Measurements from ENCODE around the gene TNKS1BP1.
"Not testable (repeated sequence)": the region's sequence is repeated elsewhere in the genome, so short reads cannot be mapped to it uniquely, and the experiment has no call there.

The TNKS1BP1 gene

GRCh38 chr11:57324886-57325734, at the start of gene TNKS1BP1:
TSS of gene TNKS1BP1 (minus strand) at chr11:57324952. CDS start at chr11:57321885, 3,067 bp downstream.
- ATAC-seq, result peak; percentile 90 to 91

DNA sequence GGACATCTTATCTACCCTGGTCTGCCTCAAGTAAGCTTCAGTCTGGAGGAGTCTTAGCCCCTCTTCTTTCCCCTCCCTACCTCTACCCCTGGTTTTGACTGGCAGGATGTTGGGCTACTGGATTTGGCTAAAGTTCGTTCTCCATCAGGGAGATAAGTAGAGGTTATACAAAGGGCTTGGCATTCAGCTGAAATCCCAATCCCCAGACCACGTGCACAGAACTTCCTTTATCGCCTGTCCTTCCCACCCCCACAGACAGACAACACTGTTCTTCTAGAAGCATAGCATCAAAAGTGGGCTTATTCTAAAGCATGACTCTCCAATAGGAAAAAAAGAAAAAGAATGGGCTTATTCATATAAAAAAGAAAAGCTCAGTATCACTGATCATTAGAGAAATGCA, 48.4 kb upstream of the TNKS1BP1 start:
- no peak for ATAC-seq

DNA sequence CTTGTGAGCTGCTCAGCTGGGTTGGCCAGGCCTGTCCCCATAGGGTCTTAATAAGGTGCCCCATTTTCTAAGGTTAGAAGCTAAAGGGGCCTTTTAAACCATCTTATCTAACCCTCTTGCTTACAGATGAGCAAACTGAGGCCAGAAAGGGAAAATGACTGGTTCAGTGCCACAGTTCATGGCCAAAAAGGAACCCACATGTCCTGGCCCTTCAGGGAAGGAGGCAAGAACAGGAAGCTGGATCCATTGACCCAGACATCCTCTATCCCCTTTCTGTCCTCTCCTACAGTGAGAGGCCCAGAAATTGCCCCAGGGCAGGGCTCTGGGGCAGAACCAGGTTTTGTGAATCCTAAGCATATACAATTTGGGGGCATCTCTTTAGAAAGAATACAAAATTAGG, 46.2 kb upstream of the TNKS1BP1 start:
- no peak for ATAC-seq

GRCh38 chr11:57370251-57370650, 45.5 kb upstream of the TNKS1BP1 start:
- ATAC-seq, result no peak

DNA sequence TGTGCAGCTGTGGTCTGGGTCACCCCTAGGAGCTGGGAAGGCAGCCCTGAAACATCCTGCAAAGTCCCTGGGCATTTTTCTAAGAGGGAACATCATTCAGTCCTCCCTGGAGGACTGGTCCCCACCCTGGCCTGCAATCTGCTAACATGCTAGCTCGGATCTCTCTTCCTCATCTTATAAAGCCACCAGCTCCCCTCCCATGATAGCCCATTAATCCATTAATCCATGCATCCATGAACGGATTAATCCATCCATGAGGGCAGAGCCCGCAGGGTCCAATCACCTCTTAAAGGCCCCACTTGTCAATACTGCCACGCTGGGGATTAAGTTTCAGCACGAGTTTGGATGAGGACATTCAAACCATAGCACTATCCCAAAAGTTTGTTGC, 44.1 kb upstream of the TNKS1BP1 start:
- no peak for ATAC-seq

- no peak for ATAC-seq
These were observed 43.5 kb upstream of the TNKS1BP1 start for GRCh38 chr11:57368106-57368844.

DNA sequence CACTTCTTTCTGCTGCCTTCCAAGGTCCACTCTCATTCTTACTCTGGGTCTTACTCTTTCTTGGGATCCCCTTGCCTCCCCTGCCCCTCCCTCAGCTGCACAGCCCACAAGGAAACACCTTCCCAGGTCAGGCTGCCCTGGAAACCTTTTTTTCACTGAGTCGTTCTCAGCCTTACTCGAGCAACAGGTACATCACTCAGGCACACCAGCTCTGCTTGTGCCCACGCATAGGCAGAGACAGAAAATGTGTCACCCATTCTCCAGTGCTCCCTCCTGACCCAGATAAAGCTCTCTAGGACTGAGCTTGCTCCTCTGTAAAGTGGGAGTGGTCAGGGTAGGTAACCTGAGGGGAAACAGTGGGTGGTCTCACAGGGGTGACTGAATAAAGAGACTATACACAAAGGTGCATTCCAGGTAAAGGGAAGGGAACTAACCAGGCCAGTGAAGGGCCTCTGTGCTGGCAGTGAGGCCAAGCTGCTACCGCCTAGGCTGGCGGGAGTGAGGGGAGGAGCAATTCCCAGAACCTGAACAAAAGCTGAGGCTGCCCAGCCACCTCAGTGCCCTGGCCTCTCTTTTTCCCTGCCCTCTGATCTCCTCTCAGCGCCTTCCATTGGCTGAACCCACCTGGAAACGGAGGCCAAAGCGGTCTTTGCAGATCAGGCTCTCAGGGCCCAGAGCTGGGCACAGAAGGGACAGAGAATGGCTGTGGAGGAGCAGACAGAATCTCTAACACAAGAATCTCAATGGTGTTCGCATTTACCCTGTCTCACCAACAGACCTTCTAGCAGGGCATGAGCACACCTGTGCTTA, 40.3 kb upstream of the TNKS1BP1 start:
- no peak for ATAC-seq

DNA sequence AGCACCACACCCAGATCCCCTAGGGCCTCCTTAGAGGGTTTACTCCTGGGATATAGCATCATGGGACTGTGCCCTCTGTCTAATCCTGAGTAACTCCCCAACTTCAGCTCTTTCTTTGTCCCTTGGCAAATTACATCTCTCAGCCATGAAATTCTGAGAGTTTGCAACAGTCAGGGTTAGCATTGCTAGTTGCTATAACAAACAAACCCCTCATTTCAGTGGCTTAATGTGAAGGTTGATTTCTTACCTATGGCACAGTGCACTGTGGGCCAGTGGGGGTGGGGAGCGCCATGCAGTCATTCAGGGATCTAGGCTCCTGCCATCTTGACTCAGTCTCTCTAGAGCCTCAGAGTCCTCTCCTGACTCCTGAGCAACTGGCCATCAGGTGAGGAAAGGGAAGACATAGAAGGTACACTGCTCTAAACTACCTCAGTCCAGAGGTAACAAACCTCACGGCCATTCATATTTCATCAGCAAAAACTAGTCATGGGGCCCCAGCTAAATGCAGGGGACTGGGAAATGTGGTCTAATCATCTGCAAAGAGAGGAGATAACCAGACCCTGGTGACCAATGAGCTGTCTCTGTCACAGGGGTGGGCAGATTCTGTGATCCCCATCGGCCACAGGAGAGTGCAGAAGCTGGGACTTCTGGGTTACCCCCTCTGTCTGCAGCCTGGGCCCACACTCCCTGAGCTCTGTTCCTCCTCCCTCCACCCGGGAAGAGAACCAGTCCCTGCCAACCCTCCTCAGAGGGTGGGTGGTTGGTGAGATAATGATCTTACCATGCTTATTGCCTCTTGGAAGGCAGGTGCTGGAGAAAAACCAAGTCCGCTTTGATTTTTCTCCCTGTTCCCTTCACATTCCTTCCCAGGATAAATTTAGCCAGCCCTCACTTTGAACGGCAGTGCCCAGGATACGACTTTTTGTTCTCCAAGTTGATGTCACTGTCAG, 38.7 kb upstream of the TNKS1BP1 start:
- no peak for ATAC-seq

GRCh38 chr11:57361926-57362325, 37.2 kb upstream of the TNKS1BP1 start:
- no peak for ATAC-seq

GRCh38 chr11:57361420-57361819, 36.7 kb upstream of the TNKS1BP1 start:
- not testable (repeated sequence) for ATAC-seq

- no peak for ATAC-seq
These were observed 36.2 kb upstream of the TNKS1BP1 start for GRCh38 chr11:57360991-57361390.

- ATAC-seq, result no peak
These were observed 35.3 kb upstream of the TNKS1BP1 start for GRCh38 chr11:57359896-57360690.

GRCh38 chr11:57359396-57359795, 34.6 kb upstream of the TNKS1BP1 start:
- ATAC-seq, result no peak

DNA sequence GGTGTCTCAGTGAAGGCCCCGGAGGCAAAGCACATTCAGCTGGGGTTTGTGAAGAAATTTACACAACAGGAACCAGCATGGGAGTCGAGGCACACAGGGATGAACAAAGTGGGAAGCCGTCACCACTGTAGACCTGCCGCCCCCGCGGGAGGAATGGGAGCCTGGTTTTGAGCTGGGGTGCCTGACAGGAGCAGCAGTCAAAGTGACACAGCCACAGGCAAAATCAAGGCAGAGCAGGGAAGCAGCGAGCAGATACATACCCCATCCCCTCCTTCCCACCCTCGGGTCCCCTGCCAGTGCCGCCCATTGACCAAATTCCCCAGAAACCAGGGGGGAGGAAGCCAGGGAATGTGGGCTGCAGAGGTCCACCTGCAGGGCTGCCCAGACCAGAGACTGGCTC, 34.2 kb upstream of the TNKS1BP1 start:
- no peak for ATAC-seq

DNA sequence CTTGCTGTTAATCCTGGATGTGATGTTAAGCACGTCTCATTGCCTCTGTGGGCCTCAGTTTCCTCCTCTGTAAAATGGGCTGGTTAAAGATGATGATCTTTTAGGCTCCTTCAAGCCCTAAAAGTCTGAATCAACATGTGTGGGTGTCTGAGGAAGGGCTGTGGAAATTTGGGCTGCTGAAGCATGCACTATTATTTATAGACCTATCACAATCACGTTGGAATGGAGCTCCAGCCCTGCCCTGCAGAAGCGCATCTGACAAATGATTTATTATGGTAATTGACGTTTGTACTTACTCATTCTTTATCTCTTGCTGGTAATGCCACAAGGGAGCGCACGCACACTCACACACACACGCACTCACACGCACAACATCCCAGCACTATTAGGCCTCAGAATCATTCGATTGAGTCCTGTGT, 33.8 kb upstream of the TNKS1BP1 start:
- ATAC-seq, result no peak

DNA sequence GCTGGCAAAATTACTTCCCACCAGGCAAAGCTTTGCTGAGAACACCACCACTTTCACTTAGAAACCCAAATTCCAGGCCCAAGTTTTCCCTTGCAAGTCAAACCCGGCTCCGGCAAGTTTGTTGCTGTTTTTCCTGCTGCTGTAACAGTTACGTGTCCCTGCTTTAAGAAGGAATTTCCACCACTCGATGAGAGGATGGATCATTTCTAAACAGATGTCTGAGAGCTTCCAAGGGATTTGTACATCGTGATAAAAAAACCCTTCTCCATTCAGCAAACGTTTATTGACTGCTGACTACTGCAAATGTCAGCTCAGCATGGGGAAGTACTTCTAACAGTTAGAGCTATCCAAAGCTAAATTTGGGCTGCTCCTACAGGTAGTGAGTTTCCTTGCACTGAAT, 33.1 kb upstream of the TNKS1BP1 start:
- no peak for ATAC-seq

DNA sequence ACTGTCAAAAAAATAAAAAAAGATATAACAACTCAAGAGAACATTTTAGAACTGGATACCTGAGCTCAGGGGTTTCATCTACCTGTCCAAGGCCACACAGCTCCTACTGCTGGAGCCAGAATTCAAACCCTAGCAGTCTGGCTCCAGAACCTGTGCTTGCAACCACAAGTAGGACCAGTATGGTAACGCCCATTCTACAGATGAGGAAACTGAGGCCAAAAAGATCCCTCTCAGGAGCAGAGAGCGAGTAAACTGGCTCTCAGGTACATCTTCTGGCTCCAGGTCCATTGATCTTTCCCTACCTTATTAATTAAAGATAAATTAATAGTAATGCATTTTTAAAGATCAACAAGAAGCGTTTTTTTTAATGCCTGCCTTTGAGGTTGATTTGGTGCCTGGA, 32.6 kb upstream of the TNKS1BP1 start:
- ATAC-seq, result no peak

- no peak for ATAC-seq
These were observed 31.5 kb upstream of the TNKS1BP1 start for GRCh38 chr11:57356268-57356667.

- no peak for ATAC-seq
These were observed 29.9 kb upstream of the TNKS1BP1 start for GRCh38 chr11:57354699-57355098.

- no peak for ATAC-seq
These were observed 29.1 kb upstream of the TNKS1BP1 start for GRCh38 chr11:57353852-57354251.

GRCh38 chr11:57353446-57353845, 28.7 kb upstream of the TNKS1BP1 start:
- ATAC-seq, result no peak

Data from activated CD4-positive, CD25-positive, alpha-beta regulatory T cell treated with anti-CD3 and anti-CD28 coated beads, Interleukin-2, amount 50 U/mL, for 24 hours (primary cell).